PC-3 (cell line): ENCODE data around the gene COL16A1. TPM values are rescaled to one million over a fixed set of nuclear protein-coding genes. Genes with fewer than 3 reads are reported as not detected.

Experiments
- ATAC-seq: fragments of 200-7000 bp; cut with Tn5 transposase; 2 replicates; pipeline ENCODE4 v1.9.1; 2020; ENCODE audit warnings: mild to moderate bottlenecking, moderate library complexity
- BruUV-seq: library from RNA; stranded (reverse); fragments of 400-500 nt; replicated peaks from 2 replicates; lab custom pipeline; 2021; lab: Mats Ljungman, UMichigan
- CTCF ChIA-PET: fragments of 300-600 bp; sonication (Branson Sonifier 250); formaldehyde crosslinking; loops from one replicate; lab custom pipeline; 2022; ENCODE audit warnings: antibody characterized with exemption; lab: Charles Lee
- POLR2A ChIA-PET: fragments of 300-600 bp; sonication (Branson Sonifier 250); formaldehyde crosslinking; loops from one replicate; lab custom pipeline; 2022; ENCODE audit warnings: antibody characterized with exemption; ENCODE audit not compliant: unreplicated experiment; lab: Charles Lee
- DNase-seq: peaks from one replicate; pipeline ENCODE4 v3.0.0-alpha.2; 2015
- H2AFZ ChIP-seq: fragments of 300-600 bp; sonication (generic); 2 replicates; pipeline ENCODE4 v1.6.0; 2016; ENCODE audit warnings: antibody characterized with exemption, low read length
- H3F3A ChIP-seq: fragments of 300-600 bp; sonication (generic); one replicate; pipeline ENCODE4 v1.6.0; 2017; ENCODE audit warnings: antibody characterized with exemption, low read length, control low read depth, mild to moderate bottlenecking; ENCODE audit not compliant: unreplicated experiment
- H3K27ac ChIP-seq: fragments of 300-600 bp; sonication (generic); 2 replicates; pipeline ENCODE4 v1.5.1; 2016; ENCODE audit warnings: mild to moderate bottlenecking, low read length
- H3K27me3 ChIP-seq: fragments of 300-600 bp; sonication (generic); 2 replicates; pipeline ENCODE4 v1.6.1; 2016; ENCODE audit warnings: low read length, mixed read lengths
- H3K36me3 ChIP-seq: fragments of 300-600 bp; sonication (generic); 2 replicates; pipeline ENCODE4 v1.6.1; 2016; ENCODE audit warnings: low read depth, mixed run types, low read length, mixed read lengths
- H3K4me1 ChIP-seq: fragments of 300-600 bp; sonication (generic); 2 replicates; pipeline ENCODE4 v1.5.1; 2016; ENCODE audit warnings: low read length; ENCODE audit not compliant: insufficient read depth
- H3K4me2 ChIP-seq: fragments of 300-600 bp; sonication (generic); 2 replicates; pipeline ENCODE4 v1.6.0; 2016; ENCODE audit warnings: low read length
- H3K4me3 ChIP-seq: fragments of 300-600 bp; sonication (generic); 2 replicates; pipeline ENCODE4 v1.5.1; 2016; ENCODE audit warnings: mild to moderate bottlenecking, low read length, mixed read lengths
- H3K79me2 ChIP-seq: fragments of 300-600 bp; sonication (generic); 2 replicates; pipeline ENCODE4 v1.6.1; 2017; ENCODE audit warnings: low read length, mixed read lengths
- H3K9ac ChIP-seq: fragments of 300-600 bp; sonication (generic); 2 replicates; pipeline ENCODE4 v1.6.0; 2016; ENCODE audit warnings: mild to moderate bottlenecking, low read length
- H3K9me2 ChIP-seq: fragments of 300-600 bp; sonication (generic); replicated peaks from 2 replicates; pipeline ENCODE4 v1.6.1; 2016; ENCODE audit warnings: mixed run types, low read length, mixed read lengths
- H3K9me3 ChIP-seq: fragments of 300-600 bp; sonication (generic); 2 replicates; pipeline ENCODE4 v1.6.1; 2016; ENCODE audit warnings: low read length, mixed read lengths
- H4K20me1 ChIP-seq: fragments of 300-600 bp; sonication (generic); 2 replicates; pipeline ENCODE4 v1.6.1; 2016; ENCODE audit warnings: low read length, mixed read lengths
- EZH2 ChIP-seq: fragments of 300-600 bp; sonication (generic); IDR thresholded peaks from one replicate; pipeline ENCODE4 v1.6.1; 2017; ENCODE audit warnings: antibody characterized with exemption, mild to moderate bottlenecking, low read length; ENCODE audit not compliant: unreplicated experiment
- EZH2phosphoT487 ChIP-seq: fragments of 300-600 bp; sonication (generic); IDR thresholded peaks from 2 replicates; pipeline ENCODE4 v1.6.1; 2018; ENCODE audit warnings: mild to moderate bottlenecking, antibody characterized with exemption, low read length, borderline replicate concordance
- intact Hi-C: fragments of 100-400 bp; cut with micrococcal nuclease; formaldehyde crosslinking; loops from 2 replicates; pipeline ENCODE4 v1.9.0; 2023
- total RNA-seq: library from RNA; depleted of rRNA; stranded (reverse); fragments of >200 nt; gene quantifications from 2 replicates; pipeline ENCODE4 v1.2.3, GENCODE V29; 2014
- TF ChIP-seq, protein P1 (sequence below): fragments of 300-600 bp; sonication (generic); conservative IDR thresholded peaks from 2 replicates; pipeline ENCODE4 v1.5.1; 2017; ENCODE audit warnings: antibody characterized with exemption, low read depth, mild to moderate bottlenecking, low read length

Gene COL16A1
- total RNA-seq, 1 experiment from 2014 or later = 5.0 TPM

- no peak overlapping the region for H3K9ac ChIP-seq
- TF ChIP-seq, protein P1, sequence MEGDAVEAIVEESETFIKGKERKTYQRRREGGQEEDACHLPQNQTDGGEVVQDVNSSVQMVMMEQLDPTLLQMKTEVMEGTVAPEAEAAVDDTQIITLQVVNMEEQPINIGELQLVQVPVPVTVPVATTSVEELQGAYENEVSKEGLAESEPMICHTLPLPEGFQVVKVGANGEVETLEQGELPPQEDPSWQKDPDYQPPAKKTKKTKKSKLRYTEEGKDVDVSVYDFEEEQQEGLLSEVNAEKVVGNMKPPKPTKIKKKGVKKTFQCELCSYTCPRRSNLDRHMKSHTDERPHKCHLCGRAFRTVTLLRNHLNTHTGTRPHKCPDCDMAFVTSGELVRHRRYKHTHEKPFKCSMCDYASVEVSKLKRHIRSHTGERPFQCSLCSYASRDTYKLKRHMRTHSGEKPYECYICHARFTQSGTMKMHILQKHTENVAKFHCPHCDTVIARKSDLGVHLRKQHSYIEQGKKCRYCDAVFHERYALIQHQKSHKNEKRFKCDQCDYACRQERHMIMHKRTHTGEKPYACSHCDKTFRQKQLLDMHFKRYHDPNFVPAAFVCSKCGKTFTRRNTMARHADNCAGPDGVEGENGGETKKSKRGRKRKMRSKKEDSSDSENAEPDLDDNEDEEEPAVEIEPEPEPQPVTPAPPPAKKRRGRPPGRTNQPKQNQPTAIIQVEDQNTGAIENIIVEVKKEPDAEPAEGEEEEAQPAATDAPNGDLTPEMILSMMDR = no peak
- TF ChIP-seq EZH2phosphoT487 (no peak), EZH2 (no peak)
- no peaks in the 10 kb centered on the region for H3K79me2 ChIP-seq
- no peaks in the 10 kb centered on the region for H3K4me1 ChIP-seq
- H3K9me3 ChIP-seq = no peaks in the 10 kb centered on the region
- H3K4me3 ChIP-seq = no peak overlapping the region
- DNase-seq = no peak
- intact Hi-C loops = no loop called here
- H2AFZ ChIP-seq = no peak overlapping the region
- H4K20me1 ChIP-seq = no peaks in the 10 kb centered on the region
- no peak for ATAC-seq
- no peaks in the 10 kb centered on the region for H3K36me3 ChIP-seq
- ChIA-PET POLR2A (no interaction called here), CTCF (no interaction called here)
- H3K4me2 ChIP-seq = no peak overlapping the region
- no peaks in the 10 kb centered on the region for H3F3A ChIP-seq
- no peaks in the 10 kb centered on the region for H3K9me2 ChIP-seq
- no peak overlapping the region for H3K27ac ChIP-seq
- no peaks in the 10 kb centered on the region for H3K27me3 ChIP-seq
- BruUV-seq = no TSS peak
Measured at GRCh38 chr1:31677949-31678348, 25.9 kb downstream of the COL16A1 start.

- TF ChIP-seq EZH2phosphoT487 = no peak
- no peak for TF ChIP-seq EZH2
- TF ChIP-seq, protein P1 = no peak
- ATAC-seq (no peak), DNase-seq (no peak)
- Histone ChIP-seq H3F3A (no peaks in the 10 kb centered on the region), H3K9me2 (no peaks in the 10 kb centered on the region), H3K4me1 (no peaks in the 10 kb centered on the region), H3K79me2 (no peaks in the 10 kb centered on the region), H3K36me3 (no peaks in the 10 kb centered on the region), H3K9me3 (no peaks in the 10 kb centered on the region), H3K27ac (no peak overlapping the region), H3K4me3 (no peak overlapping the region), H4K20me1 (no peaks in the 10 kb centered on the region), H2AFZ (no peak overlapping the region), H3K27me3 (no peaks in the 10 kb centered on the region), H3K4me2 (no peak overlapping the region), H3K9ac (no peak overlapping the region)
- CTCF ChIA-PET = no interaction called here
- POLR2A ChIA-PET = no interaction called here
- intact Hi-C loops = no loop called here
- BruUV-seq = no TSS peak
Measured at GRCh38 chr1:31677401-31677800, 26.4 kb downstream of the COL16A1 start.

DNA sequence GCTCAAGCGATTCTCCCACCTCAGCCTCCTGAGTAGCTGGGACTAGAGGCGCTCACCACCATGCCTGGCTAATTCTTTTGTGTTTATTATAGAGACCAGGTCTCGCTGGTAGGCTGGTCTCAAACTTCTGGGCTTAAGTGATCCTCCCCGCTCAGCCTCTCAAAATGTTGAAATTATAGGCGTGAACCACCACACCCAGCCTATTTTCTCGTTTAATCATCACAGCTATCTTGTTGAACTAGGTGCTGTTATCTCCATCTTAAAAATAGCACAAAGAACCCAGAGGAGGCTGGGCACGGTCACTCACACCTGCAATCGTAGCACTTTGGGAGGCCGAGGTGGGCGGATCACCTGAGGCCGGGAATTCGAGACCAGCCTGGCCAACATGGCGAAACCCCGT is 28.1 kb downstream of the COL16A1 start:
- ChIA-PET POLR2A (no interaction called here), CTCF (no interaction called here)
- no peak overlapping the region for H3K9ac ChIP-seq
- no peak overlapping the region for H3K4me2 ChIP-seq
- H3K4me1 ChIP-seq = no peaks in the 10 kb centered on the region
- TF ChIP-seq EZH2 (no peak), EZH2phosphoT487 (no peak)
- TF ChIP-seq, protein P1 = no peak
- no peaks in the 10 kb centered on the region for H3K79me2 ChIP-seq
- DNase-seq (no peak), ATAC-seq (no peak)
- H3K36me3 ChIP-seq = no peaks in the 10 kb centered on the region
- H2AFZ ChIP-seq = no peak overlapping the region
- H3K4me3 ChIP-seq = no peak overlapping the region
- no peaks in the 10 kb centered on the region for H4K20me1 ChIP-seq
- H3K27me3 ChIP-seq = no peaks in the 10 kb centered on the region
- H3F3A ChIP-seq = no peaks in the 10 kb centered on the region
- H3K9me2 ChIP-seq = no peaks in the 10 kb centered on the region
- BruUV-seq = no TSS peak
- intact Hi-C loops = no loop called here
- H3K9me3 ChIP-seq = no peaks in the 10 kb centered on the region
- no peak overlapping the region for H3K27ac ChIP-seq
